ENCODE data around the gene HOXB1. TPM values are rescaled to one million over a fixed set of nuclear protein-coding genes. Genes with fewer than 3 reads are reported as not detected.

HOXB1 gene
- polyA plus RNA-seq, 1 donor, result 0.07 TPM

DNA sequence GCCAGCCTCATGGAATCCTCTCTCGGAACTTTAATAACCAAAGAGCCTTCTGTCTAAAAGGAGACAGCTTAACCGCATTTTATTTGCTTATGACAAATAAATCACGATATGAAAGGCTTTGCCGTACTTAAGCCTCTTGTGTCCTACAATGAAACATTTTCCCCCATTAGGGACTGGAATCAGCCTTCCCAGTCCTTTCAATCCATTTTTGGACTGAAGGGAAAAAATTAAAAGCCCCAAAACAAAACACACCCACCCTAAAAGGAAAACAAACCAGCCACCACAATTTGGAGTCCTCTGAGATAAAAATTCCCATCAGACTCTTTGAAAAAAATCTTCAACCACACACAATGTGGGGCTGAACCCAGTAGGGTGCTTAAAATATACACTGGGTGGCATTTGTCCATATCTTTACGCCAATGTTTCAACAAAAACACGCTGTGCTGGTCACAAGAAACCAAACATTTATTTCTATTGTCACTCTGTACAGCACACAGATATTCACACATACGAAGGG lies 44.3 kb upstream of the HOXB1 start:
- Histone ChIP-seq H3K36me3 (ENCODE audit: control insufficient read depth, insufficient read depth, low read length) (peaks cover 6% of the 10 kb centered on the region), H3K27me3 (ENCODE audit: control insufficient read depth, insufficient read depth, low read length) (peaks cover 95% of the 10 kb centered on the region), H3K27ac (ENCODE audit: low read length) (peak overlapping the region; percentile 77), H3K9me3 (ENCODE audit: control insufficient read depth, low read depth, low read length) (no peaks in the 10 kb centered on the region), H3K4me1 (ENCODE audit: control insufficient read depth, insufficient read depth, low read length) (peaks cover 3% of the 10 kb centered on the region), H3K4me3 (ENCODE audit: low read length) (peak overlapping the region; percentile 3)
- WGBS (ENCODE audit: insufficient coverage, low lambda C conversion rate), result no CpG with 5 or more reads among the region's 7 CpGs
- no peak for DNase-seq

DNA sequence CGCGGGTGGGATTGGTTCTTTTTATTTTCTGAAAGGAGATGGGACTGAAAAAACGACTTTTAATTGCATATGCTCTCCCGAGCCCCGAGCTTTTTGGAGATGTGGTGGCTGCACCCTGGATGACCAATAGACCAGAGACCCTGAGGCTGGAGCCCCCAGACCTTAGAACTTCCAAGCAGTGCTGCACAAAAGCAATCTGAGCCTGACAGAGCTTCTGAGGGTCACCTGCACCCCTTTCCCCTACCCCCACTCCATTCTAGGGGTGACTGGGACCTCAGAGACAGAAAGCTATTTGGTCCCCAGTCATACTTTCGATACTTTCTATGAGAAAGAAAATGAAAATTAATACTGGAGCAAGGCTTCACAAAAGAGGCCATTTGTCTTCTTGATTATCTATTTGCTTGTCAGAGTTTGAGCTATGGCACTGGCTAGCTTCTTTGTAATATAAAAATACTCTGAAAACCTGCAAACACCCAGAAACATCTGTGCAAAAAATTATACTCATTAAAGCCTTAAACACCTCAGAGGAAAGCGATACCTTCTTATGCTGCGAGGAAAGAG lies 43.8 kb upstream of the HOXB1 start:
- Histone ChIP-seq H3K36me3 (ENCODE audit: control insufficient read depth, insufficient read depth, low read length) (peaks cover 6% of the 10 kb centered on the region), H3K9me3 (ENCODE audit: control insufficient read depth, low read depth, low read length) (no peaks in the 10 kb centered on the region), H3K4me1 (ENCODE audit: control insufficient read depth, insufficient read depth, low read length) (peaks cover 3% of the 10 kb centered on the region), H3K4me3 (ENCODE audit: low read length) (peak overlapping the region; percentile 3), H3K27ac (ENCODE audit: low read length) (peak overlapping the region; percentile 77), H3K27me3 (ENCODE audit: control insufficient read depth, insufficient read depth, low read length) (peaks cover 95% of the 10 kb centered on the region)
- DNase-seq, result no peak
- 20% methylated on average over 3 of the region's 8 CpGs for WGBS (ENCODE audit: insufficient coverage, low lambda C conversion rate)

DNA sequence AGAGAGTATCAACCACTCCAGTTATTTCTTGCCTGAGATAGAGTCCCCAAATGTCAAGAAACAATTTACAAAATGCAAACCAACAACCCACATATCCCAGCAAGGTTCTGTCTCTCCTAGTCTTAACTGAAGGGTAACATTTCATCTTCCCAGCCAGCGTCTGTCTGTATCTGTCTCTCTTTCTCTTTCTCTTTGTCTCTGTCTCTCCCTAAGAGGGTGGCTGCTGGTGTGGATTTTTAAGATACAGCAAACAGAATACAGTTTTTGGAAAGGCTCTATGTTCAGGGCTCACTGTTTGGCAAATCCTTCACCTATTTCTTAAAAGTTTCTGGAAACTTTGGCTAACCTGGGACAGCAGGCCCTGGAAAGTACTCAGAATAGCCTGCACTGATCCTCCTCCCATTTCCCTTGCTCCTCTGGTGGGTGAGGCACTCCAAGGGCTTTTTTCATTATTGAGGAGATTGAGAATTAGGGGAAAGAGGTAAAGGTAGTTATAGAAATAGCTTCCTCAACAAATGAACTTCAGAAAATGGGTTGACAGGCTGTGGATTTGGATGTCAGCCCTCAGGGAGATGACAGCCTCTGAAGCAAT lies 41.1 kb upstream of the HOXB1 start:
- peaks cover 97% of the 10 kb centered on the region for H3K27me3 ChIP-seq (ENCODE audit: control insufficient read depth, insufficient read depth, low read length)
- H3K36me3 ChIP-seq (ENCODE audit: control insufficient read depth, insufficient read depth, low read length), result peaks cover 6% of the 10 kb centered on the region
- peaks cover 9% of the 10 kb centered on the region for H3K4me1 ChIP-seq (ENCODE audit: control insufficient read depth, insufficient read depth, low read length)
- no peak for DNase-seq
- peak overlapping the region; percentile 77 for H3K27ac ChIP-seq (ENCODE audit: low read length)
- no peak overlapping the region for H3K4me3 ChIP-seq (ENCODE audit: low read length)
- no peaks in the 10 kb centered on the region for H3K9me3 ChIP-seq (ENCODE audit: control insufficient read depth, low read depth, low read length)
- no CpG with 5 or more reads among the region's 1 CpG for WGBS (ENCODE audit: insufficient coverage, low lambda C conversion rate)

DNA sequence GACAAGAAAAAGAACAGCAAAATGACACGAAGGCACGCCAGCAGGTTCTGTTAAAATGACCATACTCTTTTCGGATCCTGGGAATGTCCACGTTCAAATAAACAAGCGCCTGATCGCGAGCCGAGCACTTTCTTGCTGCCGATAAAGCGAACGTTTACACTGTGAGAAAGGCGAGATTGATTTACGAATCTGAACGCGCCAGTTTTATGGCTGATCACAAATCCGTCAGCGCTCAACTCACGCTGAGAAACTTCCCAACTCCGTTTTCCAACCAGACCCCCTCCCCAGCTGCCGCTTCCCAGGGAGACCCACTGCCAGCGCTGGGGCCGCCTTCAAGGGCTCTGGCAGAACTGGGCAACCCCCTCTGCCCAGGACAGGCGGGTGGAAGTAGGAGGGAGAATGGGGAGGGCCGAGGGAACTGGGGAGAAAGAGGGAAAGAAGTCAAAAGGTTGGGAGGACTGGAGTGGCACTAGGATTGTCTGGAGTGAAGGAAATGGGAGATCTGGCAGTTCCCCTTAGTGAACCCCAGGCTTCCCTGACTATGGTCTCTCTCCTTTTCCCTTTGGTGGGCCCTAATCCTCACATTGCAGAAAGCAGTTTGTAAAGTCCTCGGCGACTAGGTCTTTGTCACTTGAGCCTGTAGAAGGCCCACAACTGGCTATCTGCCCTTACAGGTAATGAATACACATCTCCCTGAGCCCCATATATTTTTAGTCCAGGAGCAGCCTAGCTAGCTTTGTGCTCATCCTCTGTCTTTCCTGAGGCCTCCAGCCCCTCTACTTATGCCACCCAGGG lies 40.4 kb upstream of the HOXB1 start:
- peaks cover 9% of the 10 kb centered on the region for H3K4me1 ChIP-seq (ENCODE audit: control insufficient read depth, insufficient read depth, low read length)

DNA sequence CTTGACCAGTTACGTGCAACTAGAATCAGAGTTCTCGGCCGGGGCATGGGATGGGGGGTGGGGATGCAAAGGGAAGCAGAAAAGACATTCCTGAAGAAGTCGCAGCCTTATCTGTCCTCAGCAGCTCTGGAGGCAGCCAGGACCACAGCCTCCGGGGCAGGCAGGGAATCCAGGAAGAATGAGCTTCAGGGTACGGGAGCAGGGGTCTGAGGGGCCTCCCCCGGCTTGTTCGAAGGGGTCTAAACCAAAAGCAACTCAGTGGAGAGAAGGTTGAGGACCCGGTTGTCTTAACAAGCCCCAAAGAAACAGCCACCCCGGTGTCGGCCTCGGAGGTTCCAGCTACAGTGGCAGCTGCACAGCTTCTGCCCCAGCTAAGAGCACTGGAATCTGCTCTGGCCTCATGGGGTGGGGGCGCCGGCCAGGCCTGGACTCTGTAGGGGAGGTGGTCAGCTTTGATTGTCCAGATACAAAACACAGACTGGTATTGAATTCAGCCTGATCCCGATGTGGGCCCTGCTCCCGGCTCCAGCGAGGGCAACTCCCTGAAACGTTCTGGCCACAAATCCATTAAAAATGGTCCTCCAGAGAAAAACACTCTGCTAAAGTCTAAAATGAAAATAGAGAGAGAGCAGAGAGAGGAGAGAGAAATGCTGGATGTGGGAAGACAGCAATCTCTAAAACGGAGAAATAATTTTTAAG lies 39.7 kb upstream of the HOXB1 start:
- H3K27me3 ChIP-seq (ENCODE audit: control insufficient read depth, insufficient read depth, low read length), result peaks cover 98% of the 10 kb centered on the region
- DNase-seq, result no peak
- WGBS (ENCODE audit: insufficient coverage, low lambda C conversion rate), result 22% methylated on average over 1 of the region's 19 CpGs
- H3K4me3 ChIP-seq (ENCODE audit: low read length), result peak overlapping the region; percentile 21
- H3K9me3 ChIP-seq (ENCODE audit: control insufficient read depth, low read depth, low read length), result no peaks in the 10 kb centered on the region
- H3K4me1 ChIP-seq (ENCODE audit: control insufficient read depth, insufficient read depth, low read length), result peaks cover 9% of the 10 kb centered on the region
- no peaks in the 10 kb centered on the region for H3K36me3 ChIP-seq (ENCODE audit: control insufficient read depth, insufficient read depth, low read length)
- H3K27ac ChIP-seq (ENCODE audit: low read length), result peak overlapping the region; percentile 77

More for the DNA sequence above, 40.4 kb upstream of the HOXB1 start:
- no peaks in the 10 kb centered on the region for H3K9me3 ChIP-seq (ENCODE audit: control insufficient read depth, low read depth, low read length)
- peak overlapping the region; percentile 21 for H3K4me3 ChIP-seq (ENCODE audit: low read length)
- peaks cover 6% of the 10 kb centered on the region for H3K36me3 ChIP-seq (ENCODE audit: control insufficient read depth, insufficient read depth, low read length)
- WGBS (ENCODE audit: insufficient coverage, low lambda C conversion rate), result 20% methylated on average over 2 of the region's 26 CpGs
- H3K27me3 ChIP-seq (ENCODE audit: control insufficient read depth, insufficient read depth, low read length), result peaks cover 98% of the 10 kb centered on the region
- no peak for DNase-seq
- peak overlapping the region; percentile 77 for H3K27ac ChIP-seq (ENCODE audit: low read length)

DNA sequence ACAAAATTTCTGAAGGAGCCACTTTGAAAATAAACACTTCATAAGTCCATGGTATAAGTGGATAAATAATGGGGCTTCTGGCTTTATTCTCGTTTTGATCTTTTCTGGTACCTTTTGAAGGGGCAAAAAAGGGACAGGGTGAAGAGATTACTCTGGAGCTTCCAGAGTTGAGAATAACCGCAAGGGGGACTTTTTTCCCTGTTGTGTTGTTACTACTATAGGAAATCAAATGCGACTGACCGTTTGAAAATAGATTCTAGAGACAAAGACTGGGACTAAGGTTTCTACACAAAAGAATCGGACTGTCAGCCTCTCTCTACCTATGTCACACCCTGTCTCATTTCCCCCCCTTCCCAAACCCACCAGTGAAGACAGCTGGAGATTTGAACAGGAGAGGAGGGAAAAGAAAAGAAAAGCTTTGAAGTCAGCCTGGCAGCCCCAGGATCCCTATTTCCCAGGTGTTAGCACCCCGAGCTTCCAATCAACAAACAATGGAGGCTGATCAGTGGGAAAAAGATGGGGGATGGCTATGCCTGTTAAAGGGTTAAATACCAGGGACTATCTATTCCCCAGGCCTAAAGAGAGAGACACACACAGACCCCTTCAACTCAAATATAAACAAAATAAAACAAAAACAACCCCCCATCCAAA lies 39.0 kb upstream of the HOXB1 start:
- no CpG with 5 or more reads among the region's 6 CpGs for WGBS (ENCODE audit: insufficient coverage, low lambda C conversion rate)
- no peaks in the 10 kb centered on the region for H3K9me3 ChIP-seq (ENCODE audit: control insufficient read depth, low read depth, low read length)
- peaks cover 98% of the 10 kb centered on the region for H3K27me3 ChIP-seq (ENCODE audit: control insufficient read depth, insufficient read depth, low read length)
- DNase-seq, result no peak
- H3K4me1 ChIP-seq (ENCODE audit: control insufficient read depth, insufficient read depth, low read length), result peaks cover 12% of the 10 kb centered on the region
- peak overlapping the region; percentile 21 for H3K4me3 ChIP-seq (ENCODE audit: low read length)
- no peaks in the 10 kb centered on the region for H3K36me3 ChIP-seq (ENCODE audit: control insufficient read depth, insufficient read depth, low read length)
- H3K27ac ChIP-seq (ENCODE audit: low read length), result peak overlapping the region; percentile 77

DNA sequence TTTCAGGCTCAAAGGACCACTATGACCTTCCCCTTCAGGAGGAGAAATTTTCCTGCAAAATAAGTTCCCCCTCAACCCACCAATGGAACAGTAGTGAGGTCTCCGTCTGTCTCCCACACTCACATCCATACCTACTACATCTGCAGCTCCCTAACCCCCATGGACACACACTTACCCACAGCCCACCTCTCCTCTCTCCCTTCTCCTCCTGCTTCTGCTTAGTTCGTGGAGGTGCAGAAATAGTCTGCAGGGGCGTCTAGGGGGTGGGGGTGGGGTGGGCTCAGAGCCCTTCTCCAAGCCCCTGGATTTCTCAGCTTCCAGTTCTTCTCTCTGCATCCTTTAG lies 38.4 kb upstream of the HOXB1 start:
- Histone ChIP-seq H3K27me3 (ENCODE audit: control insufficient read depth, insufficient read depth, low read length) (peaks cover 97% of the 10 kb centered on the region), H3K4me1 (ENCODE audit: control insufficient read depth, insufficient read depth, low read length) (peaks cover 15% of the 10 kb centered on the region)
- no CpG with 5 or more reads among the region's 3 CpGs for WGBS (ENCODE audit: insufficient coverage, low lambda C conversion rate)

DNA sequence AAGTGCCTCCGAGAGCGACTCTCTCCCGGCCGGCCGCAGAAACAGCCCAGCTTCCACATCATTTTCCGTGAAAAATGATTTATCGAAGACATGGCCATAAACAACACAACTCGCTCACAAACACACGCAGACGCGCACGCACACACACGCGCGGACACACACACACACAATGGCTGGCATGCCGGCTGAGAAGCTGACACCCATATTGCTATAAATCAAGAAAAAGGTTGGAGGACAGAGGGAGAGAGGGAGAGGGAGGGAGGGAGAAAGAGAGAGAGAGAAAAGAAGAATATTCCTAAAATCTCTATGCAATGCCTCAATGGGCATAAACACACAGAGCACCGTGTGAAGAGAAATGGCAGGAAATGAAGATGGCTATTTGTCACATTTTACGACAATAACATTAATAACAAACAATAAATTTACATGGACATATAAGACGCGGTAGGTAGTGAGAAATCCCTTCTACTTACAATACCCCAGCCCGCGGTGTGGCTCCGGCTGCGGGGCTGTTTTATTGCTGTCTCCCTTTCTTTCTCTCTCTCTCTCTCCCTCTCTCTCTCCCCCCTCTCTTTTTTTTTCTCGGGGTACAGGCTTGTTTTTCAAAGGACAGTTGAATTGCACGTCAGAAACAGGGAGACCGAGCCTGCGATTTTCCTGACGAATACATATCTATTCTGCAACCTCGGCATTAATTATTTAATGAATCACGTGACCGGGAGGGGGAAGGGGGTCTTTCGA lies 37.9 kb upstream of the HOXB1 start:
- Histone ChIP-seq H3K4me1 (ENCODE audit: control insufficient read depth, insufficient read depth, low read length) (peaks cover 19% of the 10 kb centered on the region), H3K27me3 (ENCODE audit: control insufficient read depth, insufficient read depth, low read length) (peaks cover 97% of the 10 kb centered on the region)

More for the DNA sequence above, 38.4 kb upstream of the HOXB1 start:
- H3K9me3 ChIP-seq (ENCODE audit: control insufficient read depth, low read depth, low read length), result peaks cover 3% of the 10 kb centered on the region
- no peaks in the 10 kb centered on the region for H3K36me3 ChIP-seq (ENCODE audit: control insufficient read depth, insufficient read depth, low read length)
- peak overlapping the region; percentile 77 for H3K27ac ChIP-seq (ENCODE audit: low read length)
- no peak for DNase-seq
- no peak overlapping the region for H3K4me3 ChIP-seq (ENCODE audit: low read length)

DNA sequence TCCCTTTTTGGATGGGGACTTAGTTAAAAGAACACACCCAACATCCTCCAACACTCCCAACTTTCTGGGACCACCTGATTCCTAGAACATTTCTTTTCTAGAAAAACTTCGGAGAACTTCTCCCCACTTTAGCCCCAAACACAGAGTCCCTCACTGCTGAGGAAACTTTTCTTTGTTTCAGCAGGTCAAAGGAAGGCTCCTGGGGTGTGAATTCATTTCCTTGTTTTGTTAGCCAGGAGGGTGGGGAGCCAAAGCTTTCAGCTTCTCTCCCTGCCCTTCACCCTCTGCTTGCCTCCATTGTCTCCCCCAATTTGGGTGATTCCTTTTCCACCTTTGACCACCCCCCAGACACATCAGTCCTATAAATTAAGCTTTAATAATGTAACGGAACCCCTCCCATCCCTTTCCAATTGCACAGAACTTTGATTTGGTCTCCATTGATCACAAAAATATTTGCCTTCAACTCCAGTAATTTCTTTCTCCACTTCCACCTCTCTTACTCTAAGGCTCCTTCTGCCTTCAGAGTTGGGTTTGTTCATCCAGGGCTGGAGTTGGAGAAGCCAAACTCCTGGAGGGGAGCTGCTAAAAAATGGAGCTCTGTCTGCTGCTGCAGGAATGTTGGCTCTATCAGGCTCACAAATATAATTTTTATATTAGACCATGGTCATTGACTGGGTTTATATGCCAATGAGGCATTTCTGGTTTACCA lies 37.0 kb upstream of the HOXB1 start:
- H3K9me3 ChIP-seq (ENCODE audit: control insufficient read depth, low read depth, low read length), result peaks cover 3% of the 10 kb centered on the region
- no peak for DNase-seq
- H3K4me1 ChIP-seq (ENCODE audit: control insufficient read depth, insufficient read depth, low read length), result peaks cover 24% of the 10 kb centered on the region
- H3K4me3 ChIP-seq (ENCODE audit: low read length), result no peak overlapping the region
- no CpG with 5 or more reads among the region's 2 CpGs for WGBS (ENCODE audit: insufficient coverage, low lambda C conversion rate)
- H3K36me3 ChIP-seq (ENCODE audit: control insufficient read depth, insufficient read depth, low read length), result no peaks in the 10 kb centered on the region
- peak overlapping the region; percentile 77 for H3K27ac ChIP-seq (ENCODE audit: low read length)
- peaks cover 97% of the 10 kb centered on the region for H3K27me3 ChIP-seq (ENCODE audit: control insufficient read depth, insufficient read depth, low read length)

More for the DNA sequence above, 37.9 kb upstream of the HOXB1 start:
- Histone ChIP-seq H3K27ac (ENCODE audit: low read length) (peak overlapping the region; percentile 77), H3K9me3 (ENCODE audit: control insufficient read depth, low read depth, low read length) (peaks cover 3% of the 10 kb centered on the region), H3K4me3 (ENCODE audit: low read length) (no peak overlapping the region), H3K36me3 (ENCODE audit: control insufficient read depth, insufficient read depth, low read length) (no peaks in the 10 kb centered on the region)
- WGBS (ENCODE audit: insufficient coverage, low lambda C conversion rate), result 18% methylated on average over 6 of the region's 33 CpGs
- no peak for DNase-seq

Measured in large intestine (tissue), 3 donors.